Measurements from ENCODE around the gene ZNF563.

GRCh38 chr19:12330340-12330739 is 3.1 kb downstream of the ZNF563 start:
- TF ChIP-seq CTCF (IDR thresholded peaks at IDR 0.05 in 8 of 11, conservative IDR thresholded peaks at IDR 0.05 in 3 of 11) (no peak), POLR2A (IDR thresholded peaks at IDR 0.05) (no peak)

All from spleen (tissue), 7 donors.